SU-DHL-6 (cell line): ENCODE data around the gene OTOF.

Experiments used
- H2AFZ ChIP-seq: fragments of 200-600 bp; sonication (generic); 2 replicates; pipeline ENCODE4 v1.6.1; 2014; ENCODE audit warnings: low read depth, mild to moderate bottlenecking, moderate library complexity, mixed read lengths, antibody characterized with exemption, low read length; ENCODE audit not compliant: severe bottlenecking
- H3F3A ChIP-seq: fragments of 200-600 bp; shearing (Covaris generic); 2 replicates; pipeline ENCODE4 v1.6.0; 2016; ENCODE audit warnings: antibody characterized with exemption, mild to moderate bottlenecking; ENCODE audit not compliant: insufficient read depth
- H3K27ac ChIP-seq: fragments of 200-600 bp; sonication (generic); 2 replicates; pipeline ENCODE4 v1.5.1; 2016; ENCODE audit warnings: low read depth, mild to moderate bottlenecking, low read length, moderate library complexity, mixed read lengths
- H3K27me3 ChIP-seq: fragments of 200-600 bp; sonication (generic), shearing (Covaris generic); 2 replicates; pipeline ENCODE4 v1.6.0; 2014; ENCODE audit warnings: mild to moderate bottlenecking, low read length
- H3K36me3 ChIP-seq: fragments of 200-600 bp; sonication (generic); 2 replicates; pipeline ENCODE4 v1.6.1; 2014; ENCODE audit warnings: mild to moderate bottlenecking, low read length, mixed read lengths
- H3K4me2 ChIP-seq: fragments of 300-600, 200-600 bp; shearing (Covaris generic), sonication (generic); 2 replicates; pipeline ENCODE4 v1.6.0; 2014; ENCODE audit warnings: low read length, low read depth, mild to moderate bottlenecking; ENCODE audit not compliant: poor library complexity, severe bottlenecking
- H3K4me3 ChIP-seq: fragments of 200-600 bp; sonication (generic); 2 replicates; pipeline ENCODE4 v1.5.1; 2014; ENCODE audit warnings: antibody characterized with exemption, low read length, mild to moderate bottlenecking, mixed read lengths; ENCODE audit not compliant: insufficient read depth, poor library complexity, severe bottlenecking
- H3K79me2 ChIP-seq: fragments of 200-600 bp; sonication (generic); 2 replicates; pipeline ENCODE4 v1.6.1; 2014; ENCODE audit warnings: mild to moderate bottlenecking, low read length, moderate library complexity; ENCODE audit not compliant: insufficient read depth
- H3K9ac ChIP-seq: fragments of 200-600 bp; sonication (generic); 2 replicates; pipeline ENCODE4 v1.7.0; 2014; ENCODE audit warnings: mild to moderate bottlenecking, low read length
- H3K9me2 ChIP-seq: fragments of 200-600 bp; sonication (generic); replicated peaks from 2 replicates; pipeline ENCODE4 v1.6.1; 2014; ENCODE audit warnings: low read length; ENCODE audit not compliant: insufficient read depth
- H3K9me3 ChIP-seq: fragments of 200-600 bp; sonication (generic); 2 replicates; pipeline ENCODE4 v1.6.1; 2014; ENCODE audit warnings: low read length, mixed read lengths; ENCODE audit not compliant: insufficient read depth
- H4K20me1 ChIP-seq: fragments of 200-600 bp; sonication (generic); 2 replicates; pipeline ENCODE4 v1.6.1; 2014; ENCODE audit warnings: low read depth, mild to moderate bottlenecking, antibody characterized with exemption, low read length, moderate library complexity, mixed read lengths
- CTCF ChIP-seq: fragments of 200-600 bp; sonication (generic); IDR thresholded peaks from one replicate; pipeline ENCODE4 v1.5.1; 2017; ENCODE audit warnings: antibody characterized with exemption, mild to moderate bottlenecking, low read length, moderate library complexity; ENCODE audit not compliant: insufficient read depth, poor library complexity, severe bottlenecking
- EZH2phosphoT487 ChIP-seq: fragments of 200-600 bp; sonication (generic), shearing (Covaris generic); conservative IDR thresholded peaks from 2 replicates; pipeline ENCODE4 v1.6.1; 2018; ENCODE audit warnings: mild to moderate bottlenecking, antibody characterized with exemption, low read length, moderate library complexity, mixed read lengths

Gene OTOF

GRCh38 chr2:26465981-26466471 is 11.9 kb downstream of the OTOF start:
- Histone ChIP-seq H3K4me3 (no peak overlapping the region), H3K36me3 (no peaks in the 10 kb centered on the region), H3K27ac (no peak overlapping the region), H2AFZ (no peak overlapping the region), H3F3A (no peaks in the 10 kb centered on the region), H3K27me3 (no peaks in the 10 kb centered on the region), H3K79me2 (no peaks in the 10 kb centered on the region), H3K9ac (no peak overlapping the region), H3K9me3 (no peaks in the 10 kb centered on the region), H3K4me2 (no peak overlapping the region), H4K20me1 (no peaks in the 10 kb centered on the region), H3K9me2 (no peaks in the 10 kb centered on the region)
- TF ChIP-seq CTCF, result no peak
- no peak for TF ChIP-seq EZH2phosphoT487

- Histone ChIP-seq H3K9me3 (no peaks in the 10 kb centered on the region), H3K27ac (no peak overlapping the region), H2AFZ (no peak overlapping the region), H3F3A (no peaks in the 10 kb centered on the region), H3K9me2 (no peaks in the 10 kb centered on the region), H3K27me3 (no peaks in the 10 kb centered on the region), H3K36me3 (no peaks in the 10 kb centered on the region), H3K79me2 (no peaks in the 10 kb centered on the region), H3K4me3 (no peak overlapping the region), H3K9ac (no peak overlapping the region), H3K4me2 (no peak overlapping the region), H4K20me1 (no peaks in the 10 kb centered on the region)
- TF ChIP-seq CTCF (no peak), EZH2phosphoT487 (no peak)
Measured at GRCh38 chr2:26465266-26465925, 12.5 kb downstream of the OTOF start.

GRCh38 chr2:26464390-26465265 is 13.3 kb downstream of the OTOF start:
- Histone ChIP-seq H3K27ac (no peak overlapping the region), H3K9me2 (no peaks in the 10 kb centered on the region), H2AFZ (no peak overlapping the region), H3K4me3 (no peak overlapping the region), H4K20me1 (no peaks in the 10 kb centered on the region), H3K79me2 (no peaks in the 10 kb centered on the region), H3K27me3 (no peaks in the 10 kb centered on the region), H3F3A (no peaks in the 10 kb centered on the region), H3K36me3 (no peaks in the 10 kb centered on the region), H3K4me2 (no peak overlapping the region), H3K9ac (no peak overlapping the region), H3K9me3 (no peaks in the 10 kb centered on the region)
- TF ChIP-seq EZH2phosphoT487 (no peak), CTCF (no peak)
